Thyroid gland (tissue), 4 donors: ENCODE data around the gene KRTAP2-4.

Source experiments
- POLR2A ChIP-seq, 2 donors: fragments of 450-650 bp; IDR thresholded peaks; one replicate each; pipeline ENCODE4 v1.6.1; 2017; ENCODE audit warnings: antibody characterized with exemption in 2 of 2, mild to moderate bottlenecking in 2 of 2, moderate library complexity in 1 of 2
- TF ChIP-seq, protein P1 (sequence below), 6 experiments: fragments of 200-600 bp in 3 of 6; fragments of 450-650 bp in 3 of 6; sonication (generic) in 3 of 6; IDR thresholded peaks; one replicate each; pipeline ENCODE4 v1.5.1; 2016 to 2019; ENCODE audit warnings: antibody characterized with exemption in 6 of 6, mild to moderate bottlenecking in 2 of 6, inconsistent platforms in 1 of 6, moderate library complexity in 1 of 6

- TF ChIP-seq, protein P1, sequence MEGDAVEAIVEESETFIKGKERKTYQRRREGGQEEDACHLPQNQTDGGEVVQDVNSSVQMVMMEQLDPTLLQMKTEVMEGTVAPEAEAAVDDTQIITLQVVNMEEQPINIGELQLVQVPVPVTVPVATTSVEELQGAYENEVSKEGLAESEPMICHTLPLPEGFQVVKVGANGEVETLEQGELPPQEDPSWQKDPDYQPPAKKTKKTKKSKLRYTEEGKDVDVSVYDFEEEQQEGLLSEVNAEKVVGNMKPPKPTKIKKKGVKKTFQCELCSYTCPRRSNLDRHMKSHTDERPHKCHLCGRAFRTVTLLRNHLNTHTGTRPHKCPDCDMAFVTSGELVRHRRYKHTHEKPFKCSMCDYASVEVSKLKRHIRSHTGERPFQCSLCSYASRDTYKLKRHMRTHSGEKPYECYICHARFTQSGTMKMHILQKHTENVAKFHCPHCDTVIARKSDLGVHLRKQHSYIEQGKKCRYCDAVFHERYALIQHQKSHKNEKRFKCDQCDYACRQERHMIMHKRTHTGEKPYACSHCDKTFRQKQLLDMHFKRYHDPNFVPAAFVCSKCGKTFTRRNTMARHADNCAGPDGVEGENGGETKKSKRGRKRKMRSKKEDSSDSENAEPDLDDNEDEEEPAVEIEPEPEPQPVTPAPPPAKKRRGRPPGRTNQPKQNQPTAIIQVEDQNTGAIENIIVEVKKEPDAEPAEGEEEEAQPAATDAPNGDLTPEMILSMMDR (IDR thresholded peaks at IDR 0.05) = no peak
- TF ChIP-seq POLR2A (IDR thresholded peaks at IDR 0.05) = no peak
Observed at GRCh38 chr17:41037853-41038350, 27.8 kb downstream of the KRTAP2-4 start.
